Activated CD4-positive, alpha-beta T cell treated with anti-CD3 and anti-CD28 coated beads for 24 hours (primary cell): ENCODE data around the gene GGA1.
"Not testable (repeated sequence)": the region's sequence is repeated elsewhere in the genome, so short reads cannot be mapped to it uniquely, and the experiment has no call there.

ENCODE experiments used
- DNase-seq, 2 donors: peaks; one replicate each; pipeline ENCODE4 v3.0.0-alpha.2; 2020; ENCODE audit warnings: low read depth in 2 of 2

Gene GGA1

GRCh38 chr22:37609240-37610152 lies 862 bp downstream of the GGA1 start:
- no peak for DNase-seq

GRCh38 chr22:37610153-37610475 lies 1.5 kb downstream of the GGA1 start:
- DNase-seq = not testable (repeated sequence)

DNA sequence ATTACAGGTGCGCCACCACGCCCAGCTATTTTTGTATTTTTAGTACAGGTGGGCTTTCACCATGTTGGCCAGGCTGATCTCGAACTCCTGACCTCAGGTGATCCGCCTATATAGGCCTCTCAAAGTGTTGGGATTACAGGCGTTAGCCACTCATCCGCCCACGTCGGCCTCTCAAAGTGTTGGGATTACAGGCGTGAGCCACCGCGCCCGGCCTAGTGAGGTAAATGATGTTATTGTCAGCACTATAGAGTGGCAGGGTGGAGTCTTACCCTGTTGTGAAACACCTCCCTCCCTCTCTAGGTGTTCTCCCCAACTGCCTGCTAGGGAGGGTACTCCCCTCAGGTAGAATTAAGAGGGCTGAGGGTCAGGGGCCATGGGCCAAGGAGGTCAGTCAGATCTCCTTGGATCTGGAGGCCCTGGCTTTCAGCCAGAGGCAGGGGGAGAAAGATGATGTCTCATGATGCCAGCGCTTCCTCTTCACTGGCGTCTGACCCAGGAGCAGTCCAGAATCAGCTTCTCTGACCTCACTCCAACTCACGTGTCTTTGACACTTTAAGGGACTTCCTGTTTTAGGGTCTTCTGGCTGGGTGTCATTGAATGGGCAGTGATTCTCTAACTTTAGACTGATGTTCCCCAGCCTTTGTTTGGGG lies 2.0 kb downstream of the GGA1 start:
- DNase-seq = no peak

DNA sequence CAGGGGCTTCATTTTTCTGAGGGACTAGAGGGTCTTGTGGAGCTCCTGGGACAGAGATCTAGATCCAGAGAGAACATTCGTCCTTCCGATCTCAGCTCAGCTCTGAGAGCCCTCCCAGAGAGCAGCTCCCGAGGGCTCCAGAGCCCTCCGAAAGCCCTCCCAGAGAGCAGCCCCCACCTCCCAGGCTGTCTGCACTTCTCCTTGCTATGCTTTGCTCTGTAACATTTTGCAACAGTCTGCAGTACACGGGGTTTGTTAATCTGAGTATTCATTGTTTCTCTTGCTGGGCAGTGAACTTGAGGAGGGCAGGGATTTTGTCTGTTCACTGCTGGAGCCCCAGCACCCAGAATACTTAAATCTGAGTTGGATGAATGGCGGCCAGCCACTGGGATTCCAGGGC lies 2.6 kb downstream of the GGA1 start:
- no peak for DNase-seq

DNA sequence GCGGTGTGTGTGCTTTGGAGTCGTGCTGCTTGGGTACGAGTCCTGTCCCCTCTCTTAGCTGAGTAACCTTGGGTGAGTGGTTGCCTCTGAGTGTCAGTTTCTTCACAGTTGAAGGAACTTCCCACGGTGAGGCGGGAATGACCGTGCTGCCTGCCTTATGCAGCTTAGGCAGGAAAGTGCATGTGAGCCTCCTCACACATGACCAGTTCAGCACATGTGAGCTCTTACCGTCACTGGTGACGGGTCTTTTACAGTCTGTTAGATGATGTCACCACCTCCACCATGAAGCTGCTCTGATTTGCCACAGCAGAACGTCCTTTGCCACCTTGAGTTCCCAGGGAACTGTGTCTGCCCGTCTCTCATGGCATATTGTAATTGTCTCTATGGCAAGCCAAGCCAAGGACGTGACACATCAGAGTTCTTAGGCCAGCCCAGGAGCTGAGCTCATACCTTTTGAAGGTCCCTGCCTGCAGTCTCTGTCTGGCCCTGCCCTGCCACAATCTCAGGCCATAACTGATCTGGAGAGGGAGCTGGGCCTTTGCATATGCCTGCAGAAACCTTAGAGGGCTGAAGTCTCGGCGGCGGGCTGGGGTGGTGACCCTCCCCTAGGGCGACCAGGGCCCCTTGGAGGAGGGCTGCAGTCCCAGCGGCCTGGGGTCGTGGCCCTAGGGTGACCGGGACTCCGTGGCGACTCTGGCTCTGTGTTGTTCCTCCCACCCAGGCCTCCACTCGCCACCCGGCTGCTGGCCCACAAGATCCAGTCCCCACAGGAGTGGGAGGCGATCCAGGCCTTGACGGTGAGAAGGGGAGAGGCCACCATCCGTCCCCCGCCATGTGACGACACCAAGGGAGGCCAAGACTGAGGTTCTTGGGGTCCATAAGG lies 7.8 kb downstream of the GGA1 start:
- no peak for DNase-seq

DNA sequence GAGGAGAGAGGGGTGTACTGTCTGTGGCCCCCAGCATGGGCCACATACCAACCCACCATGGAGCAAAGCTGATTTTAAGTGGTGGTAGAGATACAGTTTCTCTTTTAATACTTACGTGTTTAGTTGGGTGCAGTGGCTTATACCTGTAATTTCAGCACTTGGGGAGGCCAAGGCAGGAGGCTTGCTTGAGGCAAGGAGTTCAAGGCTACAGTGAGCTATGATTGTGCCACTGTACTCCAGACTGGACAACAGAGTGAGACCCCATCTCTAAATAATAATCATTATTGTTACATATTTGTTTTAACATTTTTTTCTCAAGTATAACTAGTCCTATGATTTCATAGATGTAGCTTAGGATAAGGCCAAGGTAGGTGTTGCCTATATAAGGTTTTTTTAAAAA lies 8.8 kb downstream of the GGA1 start:
- no peak for DNase-seq

- DNase-seq = no peak
These were observed 9.5 kb downstream of the GGA1 start for GRCh38 chr22:37618072-37618656.

- no peak for DNase-seq
These were observed 10.0 kb downstream of the GGA1 start for GRCh38 chr22:37618674-37619073.

- no peak for DNase-seq
These were observed 11.4 kb downstream of the GGA1 start for GRCh38 chr22:37619991-37620390.

GRCh38 chr22:37621352-37621860 lies 12.8 kb downstream of the GGA1 start:
- DNase-seq = no peak

DNA sequence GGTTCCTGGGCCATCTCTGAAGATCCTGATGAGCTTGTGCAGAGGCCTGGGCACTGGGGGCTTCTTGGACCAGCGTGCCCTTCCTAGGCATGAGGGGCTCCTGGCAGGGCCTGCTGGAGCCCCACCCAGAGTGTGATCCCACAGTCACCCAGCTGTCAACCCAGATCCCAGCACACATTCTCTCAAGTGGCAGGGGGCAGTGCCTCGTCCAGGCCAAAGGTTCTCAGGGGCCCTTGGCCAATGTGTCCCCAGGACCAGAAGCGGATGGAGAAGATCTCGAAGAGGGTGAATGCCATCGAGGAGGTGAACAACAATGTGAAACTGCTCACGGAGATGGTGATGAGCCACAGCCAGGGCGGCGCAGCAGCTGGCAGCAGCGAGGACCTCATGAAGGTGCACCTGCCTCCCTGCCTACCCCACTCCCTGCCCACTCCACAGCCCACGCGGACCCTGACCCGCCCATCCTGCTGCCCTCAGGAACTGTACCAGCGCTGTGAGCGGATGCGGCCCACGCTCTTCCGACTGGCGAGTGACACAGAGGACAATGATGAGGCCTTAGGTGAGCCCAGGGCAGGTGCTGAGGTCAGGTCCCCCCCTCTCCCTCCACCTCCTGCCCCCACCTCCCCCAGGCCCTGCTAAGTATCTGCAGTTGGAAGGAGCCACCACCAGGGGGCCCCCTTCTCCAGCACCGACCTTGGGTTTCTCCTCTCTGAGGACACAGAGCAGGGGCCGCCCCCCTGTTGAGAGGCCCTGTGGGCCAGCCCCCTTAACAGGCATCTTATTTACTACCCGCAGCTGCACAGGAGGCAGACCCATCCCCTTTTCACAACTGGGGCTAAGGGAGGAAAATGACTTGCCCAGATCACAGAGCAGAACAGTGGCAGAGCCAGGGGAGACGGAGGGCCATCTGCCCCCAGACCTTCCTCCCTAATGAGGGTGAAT lies 14.7 kb downstream of the GGA1 start:
- peak; percentile 66 to 69 for DNase-seq

GRCh38 chr22:37624017-37624365 lies 15.4 kb downstream of the GGA1 start:
- DNase-seq = no peak

GRCh38 chr22:37624876-37625275 lies 16.2 kb downstream of the GGA1 start:
- DNase-seq = no peak

- DNase-seq = no peak
These were observed 17.1 kb downstream of the GGA1 start for GRCh38 chr22:37625737-37626136.

DNA sequence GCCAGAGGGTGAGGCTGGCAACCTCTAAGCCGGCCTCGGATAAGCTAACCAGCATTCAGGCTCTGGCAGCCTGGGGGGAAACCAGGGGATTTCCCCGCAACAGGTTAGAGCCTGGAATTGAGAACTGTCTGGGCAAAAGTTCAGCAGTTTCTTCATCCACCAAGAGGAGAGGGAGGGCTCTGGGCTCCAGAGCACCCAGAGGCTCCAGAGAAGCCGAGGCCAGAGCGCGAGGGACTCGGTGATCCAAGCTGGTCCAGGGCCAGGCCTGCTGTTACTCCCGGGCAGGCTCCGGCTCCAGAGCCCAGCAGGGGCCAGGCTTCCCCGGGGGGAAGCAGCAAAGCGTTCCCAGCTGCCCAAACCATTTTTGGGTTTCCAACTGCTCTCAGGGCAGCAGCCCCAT lies 17.5 kb downstream of the GGA1 start:
- DNase-seq = no peak

- no peak for DNase-seq
These were observed 18.0 kb downstream of the GGA1 start for GRCh38 chr22:37626556-37627075.

GRCh38 chr22:37627121-37627520 lies 18.5 kb downstream of the GGA1 start:
- DNase-seq = no peak

GRCh38 chr22:37627545-37627944 lies 18.9 kb downstream of the GGA1 start:
- no peak for DNase-seq

GRCh38 chr22:37628830-37629229 lies 20.2 kb downstream of the GGA1 start:
- no peak for DNase-seq

GRCh38 chr22:37629928-37630327 lies 21.3 kb downstream of the GGA1 start:
- DNase-seq = no peak
